HG03469 (cell line): ENCODE results near the gene MAPK8IP1.

Experiments used
- ATAC-seq: cut with Tn5 transposase; IDR thresholded peaks from one replicate; pipeline ENCODE4 v1.9.1; 2021; ENCODE audit warnings: mild to moderate bottlenecking, moderate library complexity, moderate number of reproducible peaks; ENCODE audit not compliant: unreplicated experiment

The MAPK8IP1 gene

DNA sequence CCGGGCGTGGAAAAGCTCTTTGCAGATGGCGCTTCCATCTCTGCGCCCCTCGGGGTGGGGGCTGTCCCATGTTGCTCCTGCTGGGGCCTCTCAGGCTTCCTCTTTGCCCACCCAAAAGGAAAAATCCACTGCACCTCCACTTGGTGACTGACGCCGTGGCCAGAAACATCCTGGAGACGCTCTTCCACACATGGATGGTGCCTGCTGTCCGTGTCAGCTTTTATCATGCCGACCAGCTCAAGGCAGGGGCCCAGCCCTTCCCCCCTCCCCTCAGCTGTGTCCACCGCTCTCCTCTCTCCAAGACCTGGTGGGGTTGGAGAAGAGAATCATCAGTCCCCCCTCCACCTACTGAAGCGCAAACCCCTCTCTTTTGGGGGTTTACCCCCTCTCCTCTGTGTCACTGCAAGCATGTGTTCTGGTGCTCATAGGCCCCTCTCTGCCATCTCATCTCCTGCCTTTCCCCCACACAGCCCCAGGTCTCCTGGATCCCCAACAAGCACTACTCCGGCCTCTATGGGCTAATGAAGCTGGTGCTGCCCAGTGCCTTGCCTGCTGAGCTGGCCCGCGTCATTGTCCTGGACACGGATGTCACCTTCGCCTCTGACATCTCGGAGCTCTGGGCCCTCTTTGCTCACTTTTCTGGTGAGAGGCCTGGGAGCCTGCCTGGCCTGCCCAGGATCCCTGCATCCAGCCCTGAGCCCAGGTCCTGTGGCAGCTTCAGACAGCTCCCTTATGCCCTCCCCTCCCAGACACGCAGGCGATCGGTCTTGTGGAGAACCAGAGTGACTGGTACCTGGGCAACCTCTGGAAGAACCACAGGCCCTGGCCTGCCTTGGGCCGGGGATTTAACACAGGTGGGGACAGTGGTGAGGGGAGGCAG lies 38.8 kb downstream of the MAPK8IP1 start:
- ATAC-seq, result no peak

- no peak for ATAC-seq
Measured at GRCh38 chr11:45924927-45925326, 39.5 kb downstream of the MAPK8IP1 start.

DNA sequence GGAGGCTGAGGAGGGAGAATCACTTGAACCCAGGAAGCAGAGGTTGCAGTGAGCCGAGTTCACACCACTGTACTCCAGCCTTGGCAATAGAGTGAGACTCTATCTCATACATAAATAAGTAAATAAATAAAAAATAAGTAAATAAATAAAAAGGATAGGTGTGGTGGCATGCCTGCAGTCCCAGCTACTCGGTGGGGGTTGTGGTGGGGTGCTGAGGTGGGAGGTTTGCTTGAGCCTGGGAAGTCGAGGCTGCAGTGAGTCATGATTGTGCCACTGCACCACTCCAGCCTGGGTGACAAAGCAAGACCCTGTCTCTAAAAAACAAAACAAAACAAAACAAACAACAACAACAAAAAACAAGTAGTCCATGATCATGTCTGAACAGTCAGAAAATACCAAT lies 40.1 kb downstream of the MAPK8IP1 start:
- no peak for ATAC-seq

GRCh38 chr11:45926001-45926401 lies 40.5 kb downstream of the MAPK8IP1 start:
- no peak for ATAC-seq

DNA sequence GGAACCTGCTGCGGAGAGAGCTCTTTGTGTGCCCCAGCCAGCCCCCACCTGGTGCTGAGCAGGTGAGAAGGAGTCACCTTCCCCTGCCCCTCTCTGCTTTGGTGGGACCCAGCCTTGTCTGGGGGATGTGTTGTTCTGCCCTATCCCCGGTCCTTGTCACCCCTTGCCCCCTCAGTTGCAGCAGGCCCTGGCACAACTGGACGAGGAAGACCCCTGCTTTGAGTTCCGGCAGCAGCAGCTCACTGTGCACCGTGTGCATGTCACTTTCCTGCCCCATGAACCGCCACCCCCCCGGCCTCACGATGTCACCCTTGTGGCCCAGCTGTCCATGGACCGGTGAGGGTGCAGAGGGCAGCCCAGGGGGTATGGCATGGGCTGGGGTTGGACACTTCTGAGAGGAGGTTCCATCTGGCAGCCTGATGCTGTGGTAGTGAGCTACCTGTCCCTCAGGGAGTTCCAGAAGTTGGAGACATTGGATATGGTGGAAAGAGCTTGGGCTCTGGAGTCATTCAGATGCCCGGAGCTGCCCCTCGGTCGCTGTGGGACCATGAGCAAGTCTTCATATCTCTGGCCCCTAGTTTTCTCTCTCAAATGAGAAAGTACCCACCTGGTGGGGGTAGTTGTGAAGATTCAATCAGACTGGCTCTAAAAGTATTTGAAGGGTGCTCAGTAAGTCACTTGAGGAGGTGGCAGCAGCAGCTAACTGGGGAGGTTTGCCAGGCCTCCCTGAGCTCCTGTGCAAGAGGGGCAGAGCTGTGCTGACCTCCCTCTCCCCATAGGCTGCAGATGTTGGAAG lies 41.3 kb downstream of the MAPK8IP1 start:
- no peak for ATAC-seq

DNA sequence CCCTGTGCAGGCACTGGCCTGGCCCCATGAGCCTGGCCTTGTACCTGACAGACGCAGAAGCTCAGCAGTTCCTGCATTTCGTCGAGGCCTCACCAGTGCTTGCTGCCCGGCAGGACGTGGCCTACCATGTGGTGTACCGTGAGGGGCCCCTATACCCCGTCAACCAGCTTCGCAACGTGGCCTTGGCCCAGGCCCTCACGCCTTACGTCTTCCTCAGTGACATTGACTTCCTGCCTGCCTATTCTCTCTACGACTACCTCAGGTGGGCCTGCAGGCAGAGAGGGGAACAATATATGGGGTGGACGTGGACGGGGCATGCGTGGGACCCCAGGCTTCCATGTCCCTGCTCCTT lies 41.9 kb downstream of the MAPK8IP1 start:
- ATAC-seq, result no peak

DNA sequence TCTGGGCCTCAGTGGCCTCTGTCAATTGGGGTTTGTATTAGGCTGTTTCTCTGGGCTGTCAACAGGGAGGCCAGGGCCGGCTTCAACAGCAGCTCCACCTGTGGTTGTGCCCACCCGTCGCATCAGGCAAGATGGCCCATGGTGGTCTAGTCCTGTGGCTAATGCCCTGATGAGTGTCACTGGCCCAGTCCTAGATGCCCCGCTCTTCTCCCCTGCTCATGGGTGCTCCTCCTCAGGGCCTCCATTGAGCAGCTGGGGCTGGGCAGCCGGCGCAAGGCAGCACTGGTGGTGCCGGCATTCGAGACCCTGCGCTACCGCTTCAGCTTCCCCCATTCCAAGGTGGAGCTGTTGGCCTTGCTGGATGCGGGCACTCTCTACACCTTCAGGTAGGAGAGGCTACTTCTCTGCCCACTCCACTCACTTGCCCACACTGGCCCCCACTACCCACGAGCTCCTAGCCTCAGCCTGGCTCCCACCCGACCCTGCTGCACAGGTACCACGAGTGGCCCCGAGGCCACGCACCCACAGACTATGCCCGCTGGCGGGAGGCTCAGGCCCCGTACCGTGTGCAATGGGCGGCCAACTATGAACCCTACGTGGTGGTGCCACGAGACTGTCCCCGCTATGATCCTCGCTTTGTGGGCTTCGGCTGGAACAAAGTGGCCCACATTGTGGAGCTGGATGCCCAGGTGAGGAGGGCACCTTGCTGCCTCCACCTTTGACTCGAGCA lies 42.4 kb downstream of the MAPK8IP1 start:
- no peak for ATAC-seq

DNA sequence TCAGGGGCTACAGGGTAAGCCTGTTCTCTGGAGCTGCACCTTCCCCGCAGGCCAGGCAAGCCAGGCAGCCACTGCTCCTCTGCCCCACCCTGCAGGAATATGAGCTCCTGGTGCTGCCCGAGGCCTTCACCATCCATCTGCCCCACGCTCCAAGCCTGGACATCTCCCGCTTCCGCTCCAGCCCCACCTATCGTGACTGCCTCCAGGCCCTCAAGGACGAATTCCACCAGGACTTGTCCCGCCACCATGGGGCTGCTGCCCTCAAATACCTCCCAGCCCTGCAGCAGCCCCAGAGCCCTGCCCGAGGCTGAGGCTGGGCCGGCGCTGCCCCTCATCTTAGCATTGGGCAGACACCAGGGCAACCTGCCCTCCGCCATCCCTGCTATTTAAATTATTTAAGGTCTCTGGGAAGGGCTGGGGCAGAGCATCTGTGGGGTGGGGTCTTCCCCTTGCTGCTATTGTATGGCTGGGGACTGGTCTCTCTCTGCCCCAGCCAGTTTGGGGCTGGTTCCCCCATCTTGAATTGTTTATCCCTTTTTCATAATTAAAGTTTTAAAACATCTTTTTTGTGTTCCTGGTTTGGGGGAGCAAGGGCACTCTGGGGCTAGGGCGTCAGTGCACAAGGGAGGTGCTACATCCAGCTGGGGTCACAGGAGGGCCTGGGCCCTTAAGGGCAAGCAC lies 43.2 kb downstream of the MAPK8IP1 start:
- ATAC-seq, result no peak

GRCh38 chr11:45929486-45930030 lies 44.1 kb downstream of the MAPK8IP1 start:
- peak; percentile 3 for ATAC-seq

DNA sequence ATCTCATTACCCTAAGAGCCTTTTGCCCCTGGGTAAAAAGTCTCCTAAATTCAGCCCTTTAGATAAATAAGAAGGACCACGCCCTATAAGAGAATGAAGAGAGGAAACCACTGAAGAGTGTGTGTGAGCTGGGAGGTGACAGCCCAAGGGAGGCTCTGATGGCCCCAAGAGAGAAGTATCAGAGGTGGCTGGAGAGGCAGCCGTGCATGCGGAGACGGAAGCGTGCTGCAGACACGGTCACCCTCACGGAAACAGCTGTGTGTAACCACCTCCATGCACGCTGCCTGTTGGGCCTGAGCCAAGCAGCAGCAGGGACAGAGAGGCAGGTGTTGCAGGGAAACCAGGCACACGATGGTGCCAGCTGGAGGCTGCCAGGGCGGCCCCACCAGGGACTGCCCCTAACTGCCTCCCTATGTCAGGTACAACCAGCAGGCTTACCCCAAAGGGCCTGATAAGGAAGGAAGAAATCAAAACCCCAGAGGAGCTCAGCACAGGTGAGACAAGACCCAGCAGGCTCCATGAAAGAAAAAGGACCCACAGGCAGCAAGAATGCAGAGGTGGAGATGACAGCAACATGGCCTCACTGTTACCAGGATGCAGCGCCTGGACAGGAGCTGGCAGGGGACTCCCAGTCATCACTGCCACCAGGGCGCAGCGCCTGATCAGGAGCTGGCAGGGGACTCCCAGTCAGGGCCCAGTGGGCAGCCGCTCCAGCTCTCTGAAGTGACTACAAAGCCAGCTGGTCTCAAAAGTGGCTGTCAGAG lies 44.8 kb downstream of the MAPK8IP1 start:
- ATAC-seq, result peak; percentile 89

GRCh38 chr11:45930951-45931570 lies 45.6 kb downstream of the MAPK8IP1 start:
- no peak for ATAC-seq

DNA sequence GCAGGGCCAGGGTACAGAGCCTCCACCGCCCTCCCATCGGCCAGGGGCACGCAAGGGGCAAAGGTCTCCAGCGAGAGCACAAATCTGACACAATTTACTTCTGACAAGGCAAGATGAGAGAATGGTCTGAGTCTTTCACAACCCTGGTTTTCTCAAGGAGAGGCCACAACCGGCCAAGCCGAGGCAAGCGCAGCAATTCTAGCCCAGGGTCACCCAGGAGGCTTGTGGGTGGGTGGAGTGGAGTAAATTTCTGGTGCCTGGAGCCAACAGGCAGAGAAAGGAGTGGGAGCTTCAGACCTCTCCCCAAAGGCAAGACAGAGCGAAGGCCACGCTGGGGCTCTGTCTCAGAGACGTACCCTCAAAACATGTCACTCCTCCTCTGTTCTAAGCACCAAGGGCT lies 46.3 kb downstream of the MAPK8IP1 start:
- ATAC-seq, result no peak

DNA sequence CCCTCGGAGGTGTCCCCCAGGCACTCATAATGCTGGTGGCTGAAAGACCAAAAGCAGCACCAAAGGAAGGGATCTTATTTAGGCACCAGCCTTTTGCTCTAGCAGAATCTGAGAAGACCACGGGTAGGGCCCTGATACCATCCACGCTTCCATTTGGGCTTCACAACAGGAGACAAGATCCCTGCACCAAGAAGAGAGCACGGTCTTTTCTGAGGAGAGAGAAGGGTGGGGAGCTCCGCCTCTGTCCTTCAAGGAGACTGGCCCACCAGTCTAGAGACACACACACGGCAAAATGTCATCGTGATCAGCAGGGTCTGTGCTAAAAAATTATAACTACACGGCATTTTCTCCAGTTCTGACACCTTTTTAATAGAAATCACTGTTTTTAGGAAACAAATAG lies 46.8 kb downstream of the MAPK8IP1 start:
- ATAC-seq, result no peak

- no peak for ATAC-seq
Measured at GRCh38 chr11:45933131-45933831, 47.8 kb downstream of the MAPK8IP1 start.

DNA sequence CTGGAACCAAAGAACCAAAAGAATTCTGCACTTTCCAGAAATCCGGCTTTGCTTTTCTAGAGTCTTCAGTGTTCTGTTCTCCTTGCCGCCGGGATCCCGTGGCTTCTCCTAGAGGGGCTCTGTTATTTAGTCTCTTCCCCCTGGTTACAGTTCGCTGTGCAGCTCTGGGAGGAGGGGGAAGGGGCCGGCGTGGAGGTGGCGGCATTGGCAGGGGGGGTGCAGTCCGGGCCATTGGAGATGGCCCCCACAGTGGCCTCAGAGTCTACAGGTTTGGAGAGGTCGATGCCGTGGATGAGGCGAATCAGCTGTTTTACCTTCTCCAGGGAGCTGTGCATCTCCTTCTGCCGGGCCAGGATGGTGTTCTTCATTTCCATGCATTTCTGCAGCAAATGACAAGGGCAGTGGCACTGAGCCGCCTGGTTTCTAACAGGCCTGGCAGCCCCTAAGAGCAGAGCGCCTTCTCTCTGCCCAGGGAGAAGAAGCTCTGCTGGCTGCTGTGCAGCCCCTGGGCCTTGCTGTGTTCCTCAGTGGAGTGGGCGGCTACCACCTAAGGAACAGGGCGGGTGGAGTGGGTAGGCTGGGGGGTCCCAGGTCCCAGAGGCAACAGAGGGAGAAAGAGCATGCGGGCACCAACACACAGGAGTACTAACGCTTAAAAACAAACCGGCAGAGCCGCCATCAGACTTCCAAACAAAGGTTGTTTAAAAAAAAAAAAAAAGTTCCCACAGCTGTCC lies 48.6 kb downstream of the MAPK8IP1 start:
- ATAC-seq, result no peak

GRCh38 chr11:45934580-45935318 lies 49.3 kb downstream of the MAPK8IP1 start:
- ATAC-seq, result no peak

DNA sequence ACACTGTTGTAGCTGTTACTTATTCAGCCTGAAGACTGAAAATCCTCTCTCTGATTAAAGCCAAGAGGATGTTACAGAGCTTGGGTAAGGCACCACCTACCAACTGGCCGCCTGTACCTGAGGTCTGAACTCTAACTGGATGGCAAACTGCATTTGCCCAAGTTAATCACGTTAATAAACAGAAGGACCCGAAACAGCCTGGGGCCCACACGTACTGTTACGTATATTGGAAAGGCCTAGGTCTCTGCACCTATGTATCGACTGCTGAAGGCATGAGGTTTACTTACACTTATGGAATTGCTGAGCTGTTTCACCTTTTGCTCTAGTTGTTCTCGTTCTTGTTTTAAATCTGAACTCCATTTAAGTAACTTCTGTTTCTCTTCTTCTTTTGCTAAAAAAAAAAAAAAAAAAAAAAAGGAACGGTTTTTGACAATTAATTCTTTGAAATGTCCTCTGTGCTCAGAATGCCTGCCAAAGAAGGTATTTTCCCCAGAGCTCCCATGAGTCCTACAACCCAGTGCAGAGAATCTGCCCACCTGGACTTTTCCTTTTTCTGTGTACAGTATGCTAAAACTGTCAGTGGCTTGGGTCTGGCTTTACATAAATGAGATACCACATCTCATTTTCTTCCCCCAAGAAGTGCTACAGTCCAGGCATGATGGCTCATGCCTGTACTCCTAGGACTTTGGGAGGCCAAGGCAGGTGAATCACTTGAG lies 50.1 kb downstream of the MAPK8IP1 start:
- no peak for ATAC-seq
